CD8-positive, alpha-beta memory T cell (primary cell): ENCODE measurements around the gene CACNA1D. TPM values are rescaled to one million over a fixed set of nuclear protein-coding genes. Genes with fewer than 3 reads are reported as not detected.
A peak's percentile ranks its signal among the peaks of the same experiment; 100 is the strongest.

ENCODE experiments used
- CTCF ChIA-PET: fragments of 350-600 bp; sonication (Branson Sonifier 250); formaldehyde crosslinking; loops from one replicate; lab custom pipeline; 2021; ENCODE audit warnings: antibody characterized with exemption; lab: Charles Lee
- POLR2A ChIA-PET: fragments of 350-600 bp; sonication (Branson Sonifier 250); formaldehyde crosslinking; loops from one replicate; lab custom pipeline; 2021; ENCODE audit warnings: antibody characterized with exemption; lab: Charles Lee
- DNase-seq, 5 donors: peaks; one replicate each; pipeline versions ENCODE4 v3.0.0 to v3.0.0-alpha.2; 2020 to 2022; ENCODE audit warnings: mixed read lengths in 1 of 5
- H3K27ac ChIP-seq: one replicate; pipeline ENCODE4 v1.7.0; 2013; ENCODE audit warnings: low read depth, mild to moderate bottlenecking, low read length, moderate library complexity
- H3K27me3 ChIP-seq: 2 replicates; pipeline ENCODE4 v1.7.0; 2013; ENCODE audit warnings: low read length, mild to moderate bottlenecking; ENCODE audit not compliant: insufficient read depth, poor library complexity, severe bottlenecking
- H3K36me3 ChIP-seq: 2 replicates; pipeline ENCODE4 v1.7.0; 2013; ENCODE audit warnings: mild to moderate bottlenecking, low read length, moderate library complexity; ENCODE audit not compliant: insufficient read depth
- H3K4me1 ChIP-seq: 2 replicates; pipeline ENCODE4 v1.7.0; 2013; ENCODE audit warnings: mild to moderate bottlenecking, low read length, moderate library complexity; ENCODE audit not compliant: insufficient read depth
- H3K4me3 ChIP-seq: 2 replicates; pipeline ENCODE4 v1.7.0; 2013; ENCODE audit warnings: mild to moderate bottlenecking, low read length
- H3K9me3 ChIP-seq: 2 replicates; pipeline ENCODE4 v1.7.0; 2013; ENCODE audit warnings: mild to moderate bottlenecking, low read length
- H3K27ac Mint-ChIP-seq, 8 donors: one replicate each; pipeline ENCODE4 v1.8.0; 2020 to 2021; ENCODE audit warnings: mixed read lengths in 8 of 8, mild to moderate bottlenecking in 6 of 8, inconsistent platforms in 3 of 8, moderate library complexity in 3 of 8
- H3K27me3 Mint-ChIP-seq, 2 donors: one replicate each; pipeline ENCODE4 v1.8.0; 2020 to 2021; ENCODE audit warnings: mixed read lengths in 2 of 2, mild to moderate bottlenecking in 1 of 2, moderate library complexity in 1 of 2
- H3K36me3 Mint-ChIP-seq, 3 donors: one replicate each; pipeline ENCODE4 v1.8.0; 2020 to 2021; ENCODE audit warnings: mixed read lengths in 3 of 3, inconsistent platforms in 1 of 3, mild to moderate bottlenecking in 1 of 3
- H3K4me1 Mint-ChIP-seq, 3 donors: one replicate each; pipeline ENCODE4 v1.8.0; 2020 to 2021; ENCODE audit warnings: mixed read lengths in 3 of 3, inconsistent platforms in 1 of 3, mild to moderate bottlenecking in 1 of 3
- H3K4me3 Mint-ChIP-seq, 7 donors: one replicate each; pipeline ENCODE4 v1.8.0; 2020 to 2021; ENCODE audit warnings: mixed read lengths in 7 of 7, mild to moderate bottlenecking in 6 of 7, moderate library complexity in 4 of 7, inconsistent platforms in 2 of 7
- H3K9me3 Mint-ChIP-seq, 5 donors: one replicate each; pipeline ENCODE4 v1.8.0; 2020 to 2022; ENCODE audit warnings: mixed read lengths in 5 of 5, mild to moderate bottlenecking in 3 of 5, moderate library complexity in 2 of 5, inconsistent platforms in 1 of 5
- polyA plus RNA-seq: library from polyadenylated mRNA; unstranded; fragments of 300-500 nt; fragmentation: Illumina TruSeq; gene quantifications from one replicate; pipeline ENCODE4 v1.2.3, GENCODE V29; 2021
- total RNA-seq, 2 experiments: library from RNA; stranded (reverse); gene quantifications; one replicate each; pipeline ENCODE4 v1.2.3, GENCODE V29; 2021

Gene CACNA1D
- total and polyA plus RNA-seq, 3 experiments from 2014 or later: 0.02 to 0.78 (median 0.26) TPM

GRCh38 chr3:53705024-53705745 lies 210.8 kb downstream of the CACNA1D start:
- H3K36me3 ChIP-seq: no peaks in the 10 kb centered on the region
- ChIA-PET CTCF (no interaction called here), POLR2A (no interaction called here)
- H3K4me1 ChIP-seq: no peaks in the 10 kb centered on the region
- H3K4me3 ChIP-seq: no peak overlapping the region
- H3K27ac ChIP-seq: no peak overlapping the region
- H3K9me3 Mint-ChIP-seq: no peaks in the 10 kb centered on the region
- peaks cover 0 to 2% (median 2%) of the 10 kb centered on the region in 3 donors for H3K4me1 Mint-ChIP-seq
- H3K36me3 Mint-ChIP-seq: no peaks in the 10 kb centered on the region
- DNase-seq: no peak
- peak overlapping the region in 1 of 8 donors; percentile 30 for H3K27ac Mint-ChIP-seq
- no peak overlapping the region for H3K4me3 Mint-ChIP-seq
- H3K9me3 ChIP-seq: no peaks in the 10 kb centered on the region
- peaks cover 6% of the 10 kb centered on the region for H3K27me3 ChIP-seq
- H3K27me3 Mint-ChIP-seq: peaks cover 6 to 8% of the 10 kb centered on the region in 2 donors

GRCh38 chr3:53705774-53706173 lies 211.4 kb downstream of the CACNA1D start:
- DNase-seq: no peak
- Histone ChIP-seq H3K36me3 (no peaks in the 10 kb centered on the region), H3K27me3 (peaks cover 6% of the 10 kb centered on the region), H3K4me1 (no peaks in the 10 kb centered on the region), H3K27ac (no peak overlapping the region), H3K9me3 (no peaks in the 10 kb centered on the region), H3K4me3 (no peak overlapping the region)
- Mint-ChIP-seq H3K4me1 (peaks cover 0 to 3% (median 2%) of the 10 kb centered on the region in 3 donors), H3K36me3 (no peaks in the 10 kb centered on the region), H3K27me3 (peaks cover 6 to 11% of the 10 kb centered on the region in 2 donors), H3K4me3 (no peak overlapping the region), H3K27ac (no peak overlapping the region), H3K9me3 (no peaks in the 10 kb centered on the region)
- ChIA-PET POLR2A (no interaction called here), CTCF (no interaction called here)

GRCh38 chr3:53707222-53707621 lies 212.8 kb downstream of the CACNA1D start:
- H3K9me3 ChIP-seq: no peaks in the 10 kb centered on the region
- Mint-ChIP-seq H3K27me3 (peaks cover 6 to 8% of the 10 kb centered on the region in 2 donors), H3K4me1 (peaks cover 0 to 3% (median 2%) of the 10 kb centered on the region in 3 donors), H3K36me3 (no peaks in the 10 kb centered on the region), H3K4me3 (no peak overlapping the region), H3K9me3 (no peaks in the 10 kb centered on the region), H3K27ac (peak overlapping the region in 1 of 8 donors; percentile 29)
- H3K4me3 ChIP-seq: no peak overlapping the region
- no peak for DNase-seq
- POLR2A ChIA-PET: no interaction called here
- CTCF ChIA-PET: interaction anchor here (1.6 kb wide), 1 partner anchor 487 kb away, joined by 3 read pairs; no protein-coding TSS in a partner anchor
- peaks cover 6% of the 10 kb centered on the region for H3K27me3 ChIP-seq
- H3K27ac ChIP-seq: no peak overlapping the region
- no peaks in the 10 kb centered on the region for H3K4me1 ChIP-seq
- H3K36me3 ChIP-seq: no peaks in the 10 kb centered on the region

- H3K4me3 ChIP-seq: no peak overlapping the region
- CTCF ChIA-PET: interaction anchor here (1.6 kb wide), 1 partner anchor 488 kb away, joined by 3 read pairs; no protein-coding TSS in a partner anchor
Observed at GRCh38 chr3:53708001-53708621, 213.7 kb downstream of the CACNA1D start.

GRCh38 chr3:53709256-53709655 lies 214.8 kb downstream of the CACNA1D start:
- Mint-ChIP-seq H3K27ac (no peak overlapping the region), H3K4me1 (peaks cover 0 to 3% (median 2%) of the 10 kb centered on the region in 3 donors), H3K4me3 (no peak overlapping the region), H3K36me3 (no peaks in the 10 kb centered on the region), H3K9me3 (no peaks in the 10 kb centered on the region), H3K27me3 (peaks cover 2 to 8% of the 10 kb centered on the region in 2 donors)
- no peaks in the 10 kb centered on the region for H3K36me3 ChIP-seq
- no peaks in the 10 kb centered on the region for H3K9me3 ChIP-seq
- ChIA-PET CTCF (interaction anchor here (0.6 to 1.8 kb wide), 2 partner anchors 10 to 394 kb away, joined by 3 to 12 read pairs; no protein-coding TSS in a partner anchor), POLR2A (no interaction called here)
- no peaks in the 10 kb centered on the region for H3K4me1 ChIP-seq
- peaks cover 6% of the 10 kb centered on the region for H3K27me3 ChIP-seq
- H3K27ac ChIP-seq: no peak overlapping the region
- no peak overlapping the region for H3K4me3 ChIP-seq
- no peak for DNase-seq

More at GRCh38 chr3:53708001-53708621, 213.7 kb downstream of the CACNA1D start:
- H3K4me3 Mint-ChIP-seq: no peak overlapping the region
- no peak overlapping the region for H3K27ac Mint-ChIP-seq
- Histone ChIP-seq H3K27me3 (peaks cover 6% of the 10 kb centered on the region), H3K9me3 (no peaks in the 10 kb centered on the region), H3K36me3 (no peaks in the 10 kb centered on the region), H3K27ac (no peak overlapping the region), H3K4me1 (no peaks in the 10 kb centered on the region)
- H3K36me3 Mint-ChIP-seq: no peaks in the 10 kb centered on the region
- POLR2A ChIA-PET: no interaction called here
- no peak for DNase-seq
- H3K4me1 Mint-ChIP-seq: peaks cover 0 to 3% (median 2%) of the 10 kb centered on the region in 3 donors
- H3K9me3 Mint-ChIP-seq: no peaks in the 10 kb centered on the region
- peaks cover 5 to 8% of the 10 kb centered on the region in 2 donors for H3K27me3 Mint-ChIP-seq

- DNase-seq: peak; percentile 9 to 54 (median 20)
- CTCF ChIA-PET: interaction anchor here (0.6 to 1.8 kb wide), 8 partner anchors 10 to 594 kb away, joined by 3 to 12 read pairs (median 4); no protein-coding TSS in a partner anchor
- Histone ChIP-seq H3K27ac (no peak overlapping the region), H3K36me3 (no peaks in the 10 kb centered on the region), H3K4me1 (no peaks in the 10 kb centered on the region), H3K27me3 (peaks cover 6% of the 10 kb centered on the region), H3K4me3 (no peak overlapping the region), H3K9me3 (no peaks in the 10 kb centered on the region)
- POLR2A ChIA-PET: no interaction called here
- Mint-ChIP-seq H3K27me3 (peaks cover 2 to 8% of the 10 kb centered on the region in 2 donors), H3K9me3 (no peaks in the 10 kb centered on the region), H3K4me3 (no peak overlapping the region), H3K4me1 (peaks cover 0 to 3% (median 2%) of the 10 kb centered on the region in 3 donors), H3K36me3 (no peaks in the 10 kb centered on the region), H3K27ac (peak overlapping the region in 1 of 8 donors; percentile 66)
Observed at GRCh38 chr3:53709860-53710674, 215.7 kb downstream of the CACNA1D start.

GRCh38 chr3:53711387-53711786 lies 217.0 kb downstream of the CACNA1D start:
- no peak overlapping the region for H3K4me3 Mint-ChIP-seq
- no peak for DNase-seq
- no peaks in the 10 kb centered on the region for H3K9me3 ChIP-seq

More at GRCh38 chr3:53711387-53711786, 217.0 kb downstream of the CACNA1D start:
- no peak overlapping the region for H3K27ac Mint-ChIP-seq
- H3K27me3 ChIP-seq: peaks cover 6% of the 10 kb centered on the region
- H3K36me3 ChIP-seq: no peaks in the 10 kb centered on the region
- no peak overlapping the region for H3K4me3 ChIP-seq
- H3K27ac ChIP-seq: no peak overlapping the region
- no peaks in the 10 kb centered on the region for H3K9me3 Mint-ChIP-seq
- CTCF ChIA-PET: interaction anchor here (1.2 to 1.7 kb wide), 3 partner anchors 9 to 411 kb away, joined by 4 to 7 read pairs (median 5); no protein-coding TSS in a partner anchor
- H3K36me3 Mint-ChIP-seq: no peaks in the 10 kb centered on the region
- peaks cover 2 to 8% of the 10 kb centered on the region in 2 donors for H3K27me3 Mint-ChIP-seq
- peaks cover 0 to 3% (median 2%) of the 10 kb centered on the region in 3 donors for H3K4me1 Mint-ChIP-seq
- H3K4me1 ChIP-seq: no peaks in the 10 kb centered on the region
- POLR2A ChIA-PET: no interaction called here
